PC-9 (cell line): ENCODE measurements around the gene SUGP1. TPM values are rescaled to one million over a fixed set of nuclear protein-coding genes. Genes with fewer than 3 reads are reported as not detected.

ENCODE experiments used
- BruUV-seq: library from RNA; stranded (reverse); fragments of 400-500 nt; replicated peaks from 2 replicates; lab custom pipeline; 2021; lab: Mats Ljungman, UMichigan
- CTCF ChIA-PET: fragments of 300-600 bp; sonication (Branson Sonifier 250); formaldehyde crosslinking; loops from one replicate; lab custom pipeline; 2022; ENCODE audit warnings: antibody characterized with exemption; lab: Charles Lee
- POLR2A ChIA-PET: fragments of 300-600 bp; sonication (Branson Sonifier 250); formaldehyde crosslinking; loops from one replicate; lab custom pipeline; 2022; ENCODE audit warnings: antibody characterized with exemption; ENCODE audit not compliant: unreplicated experiment; lab: Charles Lee
- DNase-seq, 2 experiments: peaks; one replicate each; pipeline versions ENCODE4 v3.0.0 to v3.0.0-alpha.2; 2015 to 2022; ENCODE audit warnings: mixed read lengths in 1 of 2
- H2AFZ ChIP-seq: fragments of 200-600 bp; sonication (generic); 2 replicates; pipeline ENCODE4 v1.8.1; 2017; ENCODE audit warnings: antibody characterized with exemption
- H3F3A ChIP-seq: fragments of 200-600 bp; sonication (generic); 2 replicates; pipeline ENCODE4 v1.8.1; 2017; ENCODE audit warnings: antibody characterized with exemption, mild to moderate bottlenecking, low read depth; ENCODE audit not compliant: insufficient read depth
- H3K27ac ChIP-seq: fragments of 200-600 bp; sonication (generic); 2 replicates; pipeline ENCODE4 v1.6.1; 2016; ENCODE audit warnings: mixed run types
- H3K27me3 ChIP-seq: fragments of 200-600 bp; sonication (generic); 2 replicates; pipeline ENCODE4 v1.6.1; 2016; ENCODE audit warnings: low read depth, mixed run types; ENCODE audit not compliant: insufficient read depth
- H3K36me3 ChIP-seq: fragments of 200-600 bp; sonication (generic); 2 replicates; pipeline ENCODE4 v1.6.1; 2016; ENCODE audit warnings: low read depth, mixed run types
- H3K4me1 ChIP-seq: fragments of 200-600 bp; sonication (generic); replicated peaks from 2 replicates; pipeline ENCODE4 v1.6.1; 2016; ENCODE audit warnings: mixed run types; ENCODE audit not compliant: insufficient read depth
- H3K4me2 ChIP-seq: fragments of 200-600 bp; sonication (generic); 2 replicates; pipeline ENCODE4 v1.6.1; 2017; ENCODE audit warnings: mixed run types
- H3K4me3 ChIP-seq: fragments of 200-600 bp; sonication (generic); 2 replicates; pipeline ENCODE4 v1.6.1; 2016; ENCODE audit warnings: mixed run types
- H3K79me2 ChIP-seq: fragments of 200-600 bp; sonication (generic); 2 replicates; pipeline ENCODE4 v1.6.1; 2017; ENCODE audit warnings: low read depth, mixed run types
- H3K9me2 ChIP-seq: fragments of 200-600 bp; sonication (generic); 2 replicates; pipeline ENCODE4 v1.8.1; 2017; ENCODE audit warnings: mild to moderate bottlenecking; ENCODE audit not compliant: insufficient read depth
- H3K9me3 ChIP-seq: fragments of 200-600 bp; sonication (generic); 2 replicates; pipeline ENCODE4 v1.8.1; 2016; ENCODE audit warnings: low read depth; ENCODE audit not compliant: insufficient read depth
- H4K20me1 ChIP-seq: fragments of 200-600 bp; sonication (generic); 2 replicates; pipeline ENCODE4 v1.8.1; 2017; ENCODE audit not compliant: insufficient read depth
- EZH2 ChIP-seq: fragments of 200-600 bp; sonication (generic); IDR thresholded peaks from 2 replicates; pipeline ENCODE4 v1.8.0; 2017; ENCODE audit warnings: antibody characterized with exemption, low read depth
- intact Hi-C: fragments of 100-400 bp; cut with micrococcal nuclease; formaldehyde crosslinking; loops from one replicate; pipeline ENCODE4 v1.10.0; 2022; ENCODE audit not compliant: unreplicated experiment
- total RNA-seq: library from RNA; stranded (reverse); gene quantifications from 2 replicates; pipeline ENCODE4 v1.2.3, GENCODE V29; 2021
- TF ChIP-seq, protein P1 (sequence below): fragments of 200-600 bp; sonication (generic); conservative IDR thresholded peaks from 2 replicates; pipeline ENCODE4 v1.6.1; 2017; ENCODE audit warnings: mixed run types, antibody characterized with exemption, mild to moderate bottlenecking, moderate library complexity

SUGP1 gene
- total RNA-seq, 1 experiment from 2014 or later: 56.7 TPM

- CTCF ChIA-PET: no interaction called here
- Histone ChIP-seq H3K4me3 (no peak overlapping the region), H3K9me3 (no peaks in the 10 kb centered on the region), H2AFZ (no peak overlapping the region), H3K36me3 (peaks cover 23% of the 10 kb centered on the region), H3K4me1 (no peaks in the 10 kb centered on the region), H3K9me2 (no peaks in the 10 kb centered on the region), H3K4me2 (no peak overlapping the region), H3K27me3 (no peaks in the 10 kb centered on the region), H3F3A (no peaks in the 10 kb centered on the region), H3K79me2 (no peaks in the 10 kb centered on the region), H3K27ac (no peak overlapping the region), H4K20me1 (peaks cover 10% of the 10 kb centered on the region)
- DNase-seq: no peak
- TF ChIP-seq, protein P1, sequence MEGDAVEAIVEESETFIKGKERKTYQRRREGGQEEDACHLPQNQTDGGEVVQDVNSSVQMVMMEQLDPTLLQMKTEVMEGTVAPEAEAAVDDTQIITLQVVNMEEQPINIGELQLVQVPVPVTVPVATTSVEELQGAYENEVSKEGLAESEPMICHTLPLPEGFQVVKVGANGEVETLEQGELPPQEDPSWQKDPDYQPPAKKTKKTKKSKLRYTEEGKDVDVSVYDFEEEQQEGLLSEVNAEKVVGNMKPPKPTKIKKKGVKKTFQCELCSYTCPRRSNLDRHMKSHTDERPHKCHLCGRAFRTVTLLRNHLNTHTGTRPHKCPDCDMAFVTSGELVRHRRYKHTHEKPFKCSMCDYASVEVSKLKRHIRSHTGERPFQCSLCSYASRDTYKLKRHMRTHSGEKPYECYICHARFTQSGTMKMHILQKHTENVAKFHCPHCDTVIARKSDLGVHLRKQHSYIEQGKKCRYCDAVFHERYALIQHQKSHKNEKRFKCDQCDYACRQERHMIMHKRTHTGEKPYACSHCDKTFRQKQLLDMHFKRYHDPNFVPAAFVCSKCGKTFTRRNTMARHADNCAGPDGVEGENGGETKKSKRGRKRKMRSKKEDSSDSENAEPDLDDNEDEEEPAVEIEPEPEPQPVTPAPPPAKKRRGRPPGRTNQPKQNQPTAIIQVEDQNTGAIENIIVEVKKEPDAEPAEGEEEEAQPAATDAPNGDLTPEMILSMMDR: no peak
- no peak for TF ChIP-seq EZH2
- BruUV-seq: no TSS peak
- intact Hi-C loops: no loop called here
- POLR2A ChIA-PET: no interaction called here
Measured at GRCh38 chr19:19285686-19286085, 34.6 kb downstream of the SUGP1 start.

GRCh38 chr19:19280561-19280960 is 39.7 kb downstream of the SUGP1 start:
- H3K36me3 ChIP-seq: 0 out of 2 replicates have a peak, but pooled peaks cover 4% of the 10 kb centered on the region
- no peak for DNase-seq
- TF ChIP-seq EZH2: no peak
- TF ChIP-seq, protein P1: no peak
- no peaks in the 10 kb centered on the region for H3K4me1 ChIP-seq
- no peak overlapping the region for H3K4me2 ChIP-seq
- no peaks in the 10 kb centered on the region for H3K9me2 ChIP-seq
- H3K4me3 ChIP-seq: no peak overlapping the region
- peaks cover 10% of the 10 kb centered on the region for H4K20me1 ChIP-seq
- intact Hi-C loops: no loop called here
- ChIA-PET POLR2A (no interaction called here), CTCF (no interaction called here)
- H3K9me3 ChIP-seq: no peaks in the 10 kb centered on the region
- H3K27ac ChIP-seq: no peak overlapping the region
- no peaks in the 10 kb centered on the region for H3F3A ChIP-seq
- no peaks in the 10 kb centered on the region for H3K79me2 ChIP-seq
- no peak overlapping the region for H2AFZ ChIP-seq
- no TSS peak for BruUV-seq
- H3K27me3 ChIP-seq: no peaks in the 10 kb centered on the region

DNA sequence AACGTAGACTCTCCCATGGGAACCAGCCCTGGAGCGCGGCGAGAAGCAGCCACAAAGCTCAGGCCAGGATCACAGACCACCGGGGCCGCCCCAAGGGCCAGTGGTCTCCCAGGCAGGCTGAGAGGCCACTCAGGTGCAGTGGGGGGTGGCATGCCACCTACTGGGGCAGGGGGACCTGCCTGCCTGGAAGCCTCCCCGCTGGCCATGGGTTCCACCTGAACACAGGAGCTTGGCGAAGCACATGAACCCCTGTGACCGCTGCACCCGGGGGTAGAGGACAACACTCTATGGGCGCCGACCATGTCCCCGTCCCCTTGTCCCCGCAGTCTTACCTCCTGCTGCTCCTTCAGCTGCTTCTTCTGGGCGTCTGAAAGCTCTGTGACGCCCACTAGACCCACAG is 40.5 kb downstream of the SUGP1 start:
- H3K27me3 ChIP-seq: no peaks in the 10 kb centered on the region
- BruUV-seq: no TSS peak
- no peaks in the 10 kb centered on the region for H3K79me2 ChIP-seq
- H3F3A ChIP-seq: no peaks in the 10 kb centered on the region
- no peak overlapping the region for H3K4me3 ChIP-seq
- H3K4me2 ChIP-seq: no peak overlapping the region
- no peak for DNase-seq
- no peaks in the 10 kb centered on the region for H3K9me3 ChIP-seq
- POLR2A ChIA-PET: no interaction called here
- H3K27ac ChIP-seq: no peak overlapping the region
- H4K20me1 ChIP-seq: peaks cover 10% of the 10 kb centered on the region
- 0 out of 2 replicates have a peak, but pooled peaks cover 4% of the 10 kb centered on the region for H3K36me3 ChIP-seq
- CTCF ChIA-PET: no interaction called here
- no peaks in the 10 kb centered on the region for H3K9me2 ChIP-seq
- no peaks in the 10 kb centered on the region for H3K4me1 ChIP-seq
- no peak overlapping the region for H2AFZ ChIP-seq
- intact Hi-C loops: no loop called here
- TF ChIP-seq EZH2: no peak
- TF ChIP-seq, protein P1: no peak
